Stimulated activated CD4-positive, alpha-beta T cell treated with anti-CD3 and anti-CD28 coated beads, TNF-alpha, amount 100 ng/mL, for 1 hour (primary cell): ENCODE data around the gene DNAJC5.
"Not testable (repeated sequence)": the region's sequence is repeated elsewhere in the genome, so short reads cannot be mapped to it uniquely, and the experiment has no call there.

ENCODE experiments used
- DNase-seq, 3 donors: peaks; one replicate each; pipeline ENCODE4 v3.0.0-alpha.2; 2020; ENCODE audit warnings: low read depth in 3 of 3, low spot score in 1 of 3

The DNAJC5 gene

GRCh38 chr20:63966172-63966943 lies 71.4 kb downstream of the DNAJC5 start:
- no peak for DNase-seq

- DNase-seq: no peak
Observed at GRCh38 chr20:63966944-63967322, 72.0 kb downstream of the DNAJC5 start.

GRCh38 chr20:63967330-63968135 lies 72.6 kb downstream of the DNAJC5 start:
- DNase-seq: no peak

- no peak for DNase-seq
Observed at GRCh38 chr20:63968136-63968927, 73.4 kb downstream of the DNAJC5 start.

- DNase-seq: no peak
Observed at GRCh38 chr20:63968928-63969760, 74.2 kb downstream of the DNAJC5 start.

- DNase-seq: peak in 1 of 3 donors; percentile 51
Observed at GRCh38 chr20:63969838-63970713, 75.2 kb downstream of the DNAJC5 start, which contains the start of gene ZNF512B. Gene ZNF512B (minus strand): TSS chr20:63969930. CDS start chr20:63967950, 1,980 bp downstream.

- no peak for DNase-seq
Observed at GRCh38 chr20:63970714-63971431, 75.9 kb downstream of the DNAJC5 start.

GRCh38 chr20:63971960-63972311 lies 77.0 kb downstream of the DNAJC5 start:
- DNase-seq: not testable (repeated sequence)

GRCh38 chr20:63972312-63973159 lies 77.6 kb downstream of the DNAJC5 start:
- no peak for DNase-seq

GRCh38 chr20:63973160-63973479 lies 78.2 kb downstream of the DNAJC5 start:
- no peak for DNase-seq

GRCh38 chr20:63973636-63974401 lies 78.9 kb downstream of the DNAJC5 start:
- peak; percentile 47 to 83 (median 61) for DNase-seq

GRCh38 chr20:63974402-63975200 lies 79.7 kb downstream of the DNAJC5 start:
- DNase-seq: no peak

GRCh38 chr20:63976511-63976910 lies 81.6 kb downstream of the DNAJC5 start:
- not testable (repeated sequence) for DNase-seq

GRCh38 chr20:63976980-63977738 lies 82.2 kb downstream of the DNAJC5 start:
- DNase-seq: no peak

- DNase-seq: peak in 1 of 3 donors; percentile 37
Observed at GRCh38 chr20:63977739-63978276, 82.9 kb downstream of the DNAJC5 start.
